HS-27A (cell line): ENCODE data around the gene UNC93B1.

Experiments used
- DNase-seq: peaks from one replicate; pipeline ENCODE4 v3.0.0-alpha.2; 2012; ENCODE audit warnings: low read depth, missing footprints

The UNC93B1 gene, protein sequence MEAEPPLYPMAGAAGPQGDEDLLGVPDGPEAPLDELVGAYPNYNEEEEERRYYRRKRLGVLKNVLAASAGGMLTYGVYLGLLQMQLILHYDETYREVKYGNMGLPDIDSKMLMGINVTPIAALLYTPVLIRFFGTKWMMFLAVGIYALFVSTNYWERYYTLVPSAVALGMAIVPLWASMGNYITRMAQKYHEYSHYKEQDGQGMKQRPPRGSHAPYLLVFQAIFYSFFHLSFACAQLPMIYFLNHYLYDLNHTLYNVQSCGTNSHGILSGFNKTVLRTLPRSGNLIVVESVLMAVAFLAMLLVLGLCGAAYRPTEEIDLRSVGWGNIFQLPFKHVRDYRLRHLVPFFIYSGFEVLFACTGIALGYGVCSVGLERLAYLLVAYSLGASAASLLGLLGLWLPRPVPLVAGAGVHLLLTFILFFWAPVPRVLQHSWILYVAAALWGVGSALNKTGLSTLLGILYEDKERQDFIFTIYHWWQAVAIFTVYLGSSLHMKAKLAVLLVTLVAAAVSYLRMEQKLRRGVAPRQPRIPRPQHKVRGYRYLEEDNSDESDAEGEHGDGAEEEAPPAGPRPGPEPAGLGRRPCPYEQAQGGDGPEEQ

GRCh38 chr11:68003846-68004550 lies at the start of gene UNC93B1:
Gene UNC93B1, minus strand, starts transcription at chr11:68004097. Its CDS starts 54 bp downstream, at chr11:68004043.
- no peak for DNase-seq

DNA sequence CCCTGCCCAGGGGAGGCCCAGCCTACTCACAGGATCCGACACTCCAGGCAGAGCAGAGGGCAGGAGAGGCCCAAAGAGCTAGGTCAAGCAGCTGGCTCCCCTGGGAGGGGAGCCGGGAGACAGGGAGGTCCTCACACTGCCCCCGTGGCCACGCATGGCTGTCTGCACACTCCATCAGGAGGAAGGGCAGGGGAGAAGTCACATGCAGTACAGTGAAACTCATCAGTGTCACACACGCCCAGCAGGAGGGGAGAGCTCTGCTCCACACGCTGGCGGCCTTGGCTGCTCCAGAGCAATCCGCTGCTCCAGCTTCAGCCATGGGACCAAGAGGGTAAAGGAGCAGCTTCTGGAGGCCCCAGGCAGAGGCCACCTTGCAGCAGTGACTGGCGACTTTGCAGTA lies 49.2 kb upstream of the UNC93B1 start:
- DNase-seq = no peak

DNA sequence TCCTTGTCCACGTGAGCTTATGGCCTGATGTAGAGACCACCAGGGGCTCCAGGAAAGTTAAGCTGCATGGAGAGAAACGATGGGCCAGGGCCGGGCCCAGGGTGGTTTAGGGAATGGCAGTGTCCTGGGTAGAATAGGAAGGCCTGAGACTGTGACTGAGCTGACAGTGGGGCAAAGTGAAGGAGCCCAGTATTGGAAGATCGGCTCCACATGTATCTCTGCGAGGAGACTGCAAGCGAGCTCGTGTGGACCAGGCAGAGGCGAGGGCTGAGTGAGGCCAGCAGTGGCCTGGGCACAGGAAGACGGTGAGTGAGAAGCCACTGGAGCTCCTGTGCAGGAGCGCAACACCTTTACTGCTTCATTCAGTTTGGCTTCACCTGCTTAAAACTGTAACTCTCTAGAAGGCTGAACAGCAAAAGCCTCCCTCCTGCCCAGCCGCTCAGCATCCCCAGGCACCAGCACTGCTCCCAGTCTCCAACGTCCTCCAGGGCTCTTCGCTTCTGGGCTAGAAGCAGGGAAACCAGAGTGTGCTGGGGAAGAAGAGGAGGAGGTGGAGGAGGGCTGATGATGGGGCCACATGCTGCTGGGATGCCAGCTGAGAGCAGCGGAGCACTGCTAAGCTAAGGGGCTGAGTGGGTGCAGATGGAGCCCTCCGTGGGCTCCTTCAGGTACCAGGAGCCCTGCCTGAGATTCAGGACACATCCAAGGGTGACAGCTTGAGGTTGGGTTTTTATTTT lies 48.4 kb upstream of the UNC93B1 start:
- no peak for DNase-seq

DNA sequence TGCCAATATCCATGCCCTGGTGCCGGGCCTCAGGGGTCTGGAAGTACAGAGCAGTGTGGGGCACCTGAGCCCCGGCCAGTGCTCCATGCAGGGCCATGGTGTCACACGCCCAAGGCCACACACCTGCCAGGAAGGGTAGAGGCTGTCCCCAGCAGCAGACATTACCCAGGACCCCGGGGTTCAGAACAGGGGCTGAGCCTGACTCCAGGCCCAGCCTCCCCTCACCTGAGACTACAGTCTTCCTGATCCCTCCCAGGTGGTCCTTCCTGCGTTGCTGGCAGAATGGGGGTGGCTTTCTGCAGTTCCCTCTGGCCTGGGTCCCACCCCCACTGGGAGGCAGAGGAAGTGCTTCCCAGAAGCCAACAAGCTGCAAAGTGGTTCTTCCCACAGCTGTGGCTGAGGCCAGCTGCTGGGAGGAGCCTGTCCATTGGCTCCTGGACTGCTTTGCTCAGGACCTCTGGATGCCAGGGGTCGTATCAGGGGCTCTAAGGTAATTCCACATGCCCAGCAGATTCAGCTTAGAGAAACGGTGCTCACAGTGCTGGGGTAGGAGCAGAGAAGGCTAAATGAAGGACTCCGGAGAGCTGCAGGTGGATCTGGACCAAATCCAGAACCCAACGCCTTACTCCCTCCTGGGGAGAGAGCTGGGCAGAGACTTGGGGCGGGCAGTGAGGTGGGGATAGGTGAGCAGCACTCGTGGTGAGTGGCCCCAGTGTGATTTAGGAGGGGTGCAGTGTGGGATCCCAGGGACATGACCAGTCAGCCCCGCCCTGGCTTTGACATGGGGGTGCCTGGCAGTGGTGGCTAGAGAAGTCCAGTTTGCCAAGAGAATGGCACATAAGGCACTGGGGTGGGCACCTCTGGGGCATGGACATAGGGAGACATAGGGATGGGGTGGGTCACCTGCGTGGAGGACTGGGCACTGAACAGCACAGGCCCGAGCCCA lies 47.6 kb upstream of the UNC93B1 start:
- no peak for DNase-seq

- DNase-seq = no peak
Measured at GRCh38 chr11:68050371-68050841, 46.5 kb upstream of the UNC93B1 start.

- no peak for DNase-seq
Measured at GRCh38 chr11:68049509-68050370, 45.8 kb upstream of the UNC93B1 start.

DNA sequence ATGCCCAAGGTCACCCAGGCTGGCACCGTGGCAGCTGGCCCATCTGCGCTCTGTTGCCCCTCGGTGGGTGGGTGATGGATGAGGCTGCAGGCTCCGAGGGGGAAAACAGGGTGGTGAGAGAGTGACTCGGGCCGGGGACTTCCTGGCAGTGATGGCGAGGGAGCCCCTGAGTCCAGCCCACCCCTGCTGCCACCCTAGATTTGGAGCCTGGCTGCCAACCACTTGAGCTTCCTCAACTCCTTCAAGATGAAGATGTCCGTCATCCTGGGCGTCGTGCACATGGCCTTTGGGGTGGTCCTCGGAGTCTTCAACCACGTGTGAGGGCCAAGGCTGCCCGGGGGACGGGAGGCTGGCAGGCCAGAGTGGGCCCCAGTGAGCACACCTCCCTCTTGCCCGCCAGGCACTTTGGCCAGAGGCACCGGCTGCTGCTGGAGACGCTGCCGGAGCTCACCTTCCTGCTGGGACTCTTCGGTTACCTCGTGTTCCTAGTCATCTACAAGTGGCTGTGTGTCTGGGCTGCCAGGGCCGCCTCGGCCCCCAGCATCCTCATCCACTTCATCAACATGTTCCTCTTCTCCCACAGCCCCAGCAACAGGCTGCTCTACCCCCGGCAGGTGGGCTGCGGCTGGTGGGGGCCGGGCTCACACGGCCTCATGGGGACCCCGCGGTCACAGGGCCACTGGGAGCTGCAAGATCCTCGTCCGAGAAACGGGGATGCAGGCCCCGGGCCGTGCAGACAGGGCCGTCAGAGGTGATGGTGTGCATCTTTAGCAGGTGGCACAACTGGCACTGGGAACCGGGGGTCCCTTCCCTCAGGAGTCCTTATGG lies 45.0 kb upstream of the UNC93B1 start:
- DNase-seq = no peak

DNA sequence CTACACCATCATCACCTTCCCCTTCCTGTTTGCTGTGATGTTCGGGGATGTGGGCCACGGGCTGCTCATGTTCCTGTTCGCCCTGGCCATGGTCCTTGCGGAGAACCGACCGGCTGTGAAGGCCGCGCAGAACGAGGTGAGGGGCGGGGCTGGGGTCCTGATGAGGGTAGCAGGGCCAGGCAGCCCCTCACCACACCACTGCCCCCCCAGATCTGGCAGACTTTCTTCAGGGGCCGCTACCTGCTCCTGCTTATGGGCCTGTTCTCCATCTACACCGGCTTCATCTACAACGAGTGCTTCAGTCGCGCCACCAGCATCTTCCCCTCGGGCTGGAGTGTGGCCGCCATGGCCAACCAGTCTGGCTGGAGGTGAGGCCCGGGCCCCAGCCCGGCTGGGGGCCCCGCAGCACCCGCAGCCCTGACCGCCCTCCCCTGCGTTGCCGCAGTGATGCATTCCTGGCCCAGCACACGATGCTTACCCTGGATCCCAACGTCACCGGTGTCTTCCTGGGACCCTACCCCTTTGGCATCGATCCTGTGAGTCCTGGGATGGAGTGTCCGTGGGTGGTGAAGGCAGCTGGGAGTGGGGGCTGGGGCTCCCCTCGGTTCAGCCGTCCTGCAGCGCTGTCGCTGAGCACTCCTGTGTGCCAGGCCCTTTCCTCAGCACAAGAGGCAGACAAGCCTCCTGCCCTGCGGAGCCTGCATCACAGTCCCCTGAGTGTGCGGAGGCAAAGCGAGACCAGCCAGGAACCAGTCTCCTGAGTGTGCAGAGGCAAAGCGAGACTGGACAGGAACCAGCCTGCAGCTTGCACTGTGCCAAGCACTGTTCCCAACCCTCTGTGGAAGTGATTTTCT lies 43.8 kb upstream of the UNC93B1 start:
- DNase-seq = no peak

- no peak for DNase-seq
Measured at GRCh38 chr11:68044898-68045351, 41.0 kb upstream of the UNC93B1 start.

DNA sequence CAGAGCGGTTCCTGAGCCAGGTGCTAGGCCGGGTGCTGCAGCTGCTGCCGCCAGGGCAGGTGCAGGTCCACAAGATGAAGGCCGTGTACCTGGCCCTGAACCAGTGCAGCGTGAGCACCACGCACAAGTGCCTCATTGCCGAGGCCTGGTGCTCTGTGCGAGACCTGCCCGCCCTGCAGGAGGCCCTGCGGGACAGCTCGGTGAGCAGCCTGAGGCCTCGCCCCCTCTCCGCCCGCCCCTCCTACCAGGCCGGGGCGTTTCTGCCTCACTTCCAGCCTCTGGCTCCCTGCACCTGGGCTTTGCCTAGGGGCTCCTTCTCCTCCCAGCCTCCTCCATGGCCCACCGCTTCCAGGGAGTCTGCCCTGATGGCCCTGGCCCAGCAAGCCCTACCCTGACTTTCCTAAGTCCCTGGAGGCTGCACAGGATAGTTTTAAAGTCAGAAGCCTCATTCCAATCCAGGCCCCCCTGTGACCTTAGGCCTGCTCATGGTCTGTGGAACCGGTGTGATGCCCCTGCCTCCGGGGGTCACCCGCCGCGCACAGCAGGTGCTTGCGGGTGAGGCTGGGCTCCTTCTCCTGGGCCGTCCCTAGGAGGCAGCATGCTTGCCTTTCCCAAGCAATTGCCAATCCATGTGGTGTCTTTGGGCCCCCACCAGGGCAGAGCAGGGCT lies 40.4 kb upstream of the UNC93B1 start:
- DNase-seq = no peak

DNA sequence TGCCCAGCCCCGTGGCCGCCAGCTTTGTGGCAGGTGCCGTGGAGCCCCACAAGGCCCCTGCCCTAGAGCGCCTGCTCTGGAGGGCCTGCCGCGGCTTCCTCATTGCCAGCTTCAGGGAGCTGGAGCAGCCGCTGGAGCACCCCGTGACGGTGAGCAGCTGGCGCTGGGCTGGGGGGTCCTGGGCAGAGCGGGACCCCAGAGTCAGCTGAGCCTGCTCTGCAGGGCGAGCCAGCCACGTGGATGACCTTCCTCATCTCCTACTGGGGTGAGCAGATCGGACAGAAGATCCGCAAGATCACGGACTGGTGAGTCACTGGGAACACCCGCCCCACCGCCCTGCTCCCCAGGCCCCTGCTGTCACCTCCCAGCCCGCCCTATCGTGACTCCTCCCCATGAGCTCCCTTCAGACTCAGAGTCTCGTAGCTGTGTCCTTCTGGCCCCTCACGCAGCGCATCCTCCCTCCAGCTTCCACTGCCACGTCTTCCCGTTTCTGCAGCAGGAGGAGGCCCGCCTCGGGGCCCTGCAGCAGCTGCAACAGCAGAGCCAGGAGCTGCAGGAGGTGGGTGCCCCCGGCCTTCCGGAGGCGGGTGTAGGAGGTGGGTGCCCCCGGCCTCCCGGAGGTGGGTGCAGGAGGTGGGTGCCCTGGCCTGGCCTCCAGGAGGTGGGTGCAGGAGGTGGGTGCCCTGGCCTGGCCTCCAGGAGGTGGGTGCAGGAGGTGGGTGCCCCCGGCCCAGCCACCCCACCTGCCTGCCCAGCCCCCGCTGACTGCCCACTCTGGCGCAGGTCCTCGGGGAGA lies 39.6 kb upstream of the UNC93B1 start:
- no peak for DNase-seq

DNA sequence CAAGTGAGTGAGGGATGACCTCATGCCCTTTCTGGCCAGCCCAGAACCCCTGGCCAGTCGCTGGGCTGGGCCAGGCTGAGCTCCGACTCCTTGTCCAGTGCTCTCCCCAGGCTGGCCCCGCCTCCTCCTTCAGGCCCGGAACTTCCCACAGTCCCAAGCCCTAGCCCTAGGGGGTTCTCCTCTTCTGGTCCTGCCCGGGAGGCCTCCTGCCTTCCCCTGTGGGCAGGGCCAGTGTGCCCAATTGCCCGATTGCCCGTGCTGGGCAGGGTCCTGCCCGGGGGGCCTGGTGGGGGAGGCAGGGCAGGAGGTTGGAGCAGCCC lies 39.1 kb upstream of the UNC93B1 start:
- DNase-seq = no peak

- no peak for DNase-seq
Measured at GRCh38 chr11:68042219-68043028, 38.5 kb upstream of the UNC93B1 start.

GRCh38 chr11:68041617-68042218 lies 37.8 kb upstream of the UNC93B1 start:
- DNase-seq = no peak

DNA sequence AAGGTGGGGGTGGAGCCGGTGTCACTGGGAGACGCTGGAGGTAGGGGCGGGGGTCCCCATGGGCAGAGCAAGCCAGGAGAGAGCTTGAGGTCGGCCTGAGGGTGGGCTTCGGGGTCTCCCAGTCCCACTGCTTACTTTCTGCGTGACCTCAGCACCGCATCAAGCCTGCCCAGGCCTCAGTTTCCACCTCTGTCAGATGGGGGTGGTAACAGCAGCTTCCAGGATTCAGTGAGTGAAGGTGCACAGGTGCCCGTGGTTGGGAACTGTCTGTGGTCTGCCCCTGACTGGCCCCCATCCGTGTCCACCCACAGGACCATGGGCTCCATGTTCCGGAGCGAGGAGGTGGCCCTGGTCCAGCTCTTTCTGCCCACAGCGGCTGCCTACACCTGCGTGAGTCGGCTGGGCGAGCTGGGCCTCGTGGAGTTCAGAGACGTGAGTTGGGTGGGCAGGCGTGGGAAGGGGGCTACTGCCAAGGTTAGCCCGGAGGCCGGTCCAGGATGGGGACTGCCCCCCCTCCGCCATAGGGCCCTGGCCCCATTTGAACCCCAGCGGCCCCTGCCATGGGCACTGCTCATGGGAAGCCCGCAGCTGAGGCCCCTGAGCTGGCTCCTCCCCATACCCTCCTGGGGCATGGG lies 37.2 kb upstream of the UNC93B1 start:
- DNase-seq = no peak
